K562 (cell line): Measurements from ENCODE around the gene SPATA2L. TPM values are rescaled to one million over a fixed set of nuclear protein-coding genes. Genes with fewer than 3 reads are reported as not detected.
A peak's percentile ranks its signal among the peaks of the same experiment; 100 is the strongest.

Experiments used
- CREB1 ChIP-seq, 2 experiments: sonication (generic) in 1 of 2; formaldehyde crosslinking in 1 of 2; IDR thresholded peaks; 2 replicates each; pipeline versions ENCODE4 v1.6.1 to v1.8.0; 2012 to 2022; ENCODE audit warnings: inconsistent platforms in 1 of 2, mild to moderate bottlenecking in 1 of 2, missing genetic modification reagents in 1 of 2, moderate library complexity in 1 of 2
- FIP1L1 ChIP-seq: fragments of 200-400 bp; formaldehyde crosslinking; IDR thresholded peaks from 2 replicates; pipeline ENCODE4 v1.6.1; 2018; ENCODE audit warnings: mild to moderate bottlenecking, low read depth, low read length; ENCODE audit not compliant: poor library complexity, severe bottlenecking
- HMG20A ChIP-seq: fragments of 450-650 bp; formaldehyde crosslinking; conservative IDR thresholded peaks from 2 replicates; pipeline ENCODE4 v1.4.0; 2020; ENCODE audit warnings: mild to moderate bottlenecking, mixed read lengths
- SMAD4 ChIP-seq: fragments of 250-450 bp; sonication (Bioruptor Pico); conservative IDR thresholded peaks from 2 replicates; pipeline ENCODE4 v1.8.0; 2021; ENCODE audit warnings: inconsistent platforms, mild to moderate bottlenecking, moderate library complexity
- SOX6 ChIP-seq: fragments of 450-650 bp; IDR thresholded peaks from 2 replicates; pipeline ENCODE4 v1.6.1; 2014; ENCODE audit warnings: mild to moderate bottlenecking
- SPI1 ChIP-seq: IDR thresholded peaks from 2 replicates; pipeline ENCODE4 v1.6.1; 2011; ENCODE audit warnings: low read depth, low read length, control low read depth, borderline replicate concordance
- polyA plus RNA-seq, 8 experiments: library from polyadenylated mRNA; depleted of rRNA in 4 of 8; stranded (reverse) in 5 of 8; unstranded in 3 of 8; fragments of >200 nt; fragmentation: Nextera tagmentation in 2 of 8; fragmentation: Illumina TruSeq in 1 of 8; extraction: Ambion mirVana in 2 of 8; extraction: Trizol in 1 of 8; gene quantifications; 2 replicates each; pipeline versions ENCODE4 v1.2.1 to v1.2.3, GENCODE V29; 2011 to 2014; ENCODE audit warnings: inconsistent platforms in 1 of 8, missing spikeins in 1 of 8
- total RNA-seq, 7 experiments: library from RNA; depleted of rRNA in 6 of 7; stranded (reverse); fragments of >200 nt in 6 of 7; fragmentation: Illumina TruSeq in 2 of 7; extraction: Trizol in 2 of 7; gene quantifications; 2 replicates each; pipeline versions ENCODE4 v1.2.1 to v1.2.3, GENCODE V29; 2011 to 2021; ENCODE audit warnings: low replicate concordance in 1 of 7
- TF ChIP-seq, protein P1 (sequence below): fragments of 450-650 bp; IDR thresholded peaks from 2 replicates; pipeline ENCODE4 v1.6.1; 2016; ENCODE audit warnings: borderline replicate concordance
- TF ChIP-seq, protein P2 (sequence below), 2 experiments: fragments of 150-350 bp in 1 of 2; IDR thresholded peaks; 2 replicates each; pipeline ENCODE4 v1.6.1; 2012 to 2016; ENCODE audit warnings: low read depth in 2 of 2, low read length in 2 of 2, mild to moderate bottlenecking in 1 of 2, moderate library complexity in 1 of 2
- TF ChIP-seq, protein P3 (sequence below), 2 experiments: fragments of 450-650 bp; formaldehyde crosslinking in 1 of 2; IDR thresholded peaks; 2 replicates each; pipeline versions ENCODE4 v1.4.0 to v1.6.1; 2014 to 2020; ENCODE audit warnings: mild to moderate bottlenecking in 2 of 2, borderline replicate concordance in 1 of 2, low read depth in 1 of 2

SPATA2L gene
- total and polyA plus RNA-seq, 9 of the 15 experiments (the other 6 are each of a cell fraction or from before 2014, with no cell fraction given), result 0.13 to 19.2 (median 4.8) TPM; not detected in 1

DNA sequence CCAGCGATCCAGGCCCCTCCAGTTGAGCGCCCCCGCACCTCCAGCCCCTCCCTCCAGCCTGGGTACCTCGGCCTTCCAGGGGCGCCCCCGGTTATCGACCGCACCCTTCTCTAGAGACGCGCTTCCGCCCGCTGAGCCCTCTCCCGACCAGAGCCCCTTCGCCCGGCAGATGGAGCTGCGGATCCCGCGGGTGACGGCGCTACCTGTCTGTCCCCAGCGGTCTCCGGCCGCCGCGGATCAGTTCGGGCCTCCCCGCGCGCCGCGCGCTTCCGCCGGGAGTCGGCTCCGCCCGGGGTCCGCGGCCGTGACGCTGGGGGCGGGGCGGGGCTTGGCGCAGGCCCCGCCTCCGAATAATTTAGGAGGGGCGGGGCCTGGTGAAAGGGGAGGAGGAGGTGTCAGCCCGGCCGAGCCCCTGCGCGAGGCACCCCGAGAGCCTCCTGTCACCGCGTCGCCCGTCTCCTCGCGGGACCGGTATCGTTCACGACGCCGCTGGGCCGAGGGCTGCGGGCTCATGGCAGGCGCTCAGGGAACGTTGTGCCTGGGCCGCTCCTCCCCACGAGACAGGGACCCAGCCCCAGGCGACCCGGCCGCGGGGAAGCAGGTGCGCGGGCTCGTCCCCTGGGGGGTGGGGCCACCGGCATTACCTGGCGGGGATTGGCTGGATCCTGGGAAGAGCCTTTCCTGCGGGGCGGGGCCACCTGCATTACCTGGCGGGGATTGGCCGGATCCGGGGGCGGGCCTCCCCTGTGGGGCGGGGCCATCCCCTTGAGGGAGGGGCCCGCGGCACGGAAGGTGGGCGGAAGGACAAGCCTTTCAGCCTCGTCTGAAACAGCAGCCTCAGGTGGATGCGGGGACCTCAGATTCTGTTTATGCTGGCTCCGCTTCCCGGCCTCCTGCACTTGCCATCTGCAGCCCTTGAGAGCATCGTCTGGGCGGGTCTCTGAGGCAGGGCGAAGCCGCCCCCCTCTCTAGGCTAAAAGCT lies at the start of gene SPATA2L (continued):
- TF ChIP-seq HMG20A (CRISPR knock-in tag), result no peak
- TF ChIP-seq CREB1 (IDR thresholded peaks at IDR 0.05), result peak; percentile 55
- TF ChIP-seq CREB1 (CRISPR knock-in tag; IDR thresholded peaks at IDR 0.05), result peak; percentile 57; the same call in 1 of the 2 replicates
- TF ChIP-seq, protein P1, sequence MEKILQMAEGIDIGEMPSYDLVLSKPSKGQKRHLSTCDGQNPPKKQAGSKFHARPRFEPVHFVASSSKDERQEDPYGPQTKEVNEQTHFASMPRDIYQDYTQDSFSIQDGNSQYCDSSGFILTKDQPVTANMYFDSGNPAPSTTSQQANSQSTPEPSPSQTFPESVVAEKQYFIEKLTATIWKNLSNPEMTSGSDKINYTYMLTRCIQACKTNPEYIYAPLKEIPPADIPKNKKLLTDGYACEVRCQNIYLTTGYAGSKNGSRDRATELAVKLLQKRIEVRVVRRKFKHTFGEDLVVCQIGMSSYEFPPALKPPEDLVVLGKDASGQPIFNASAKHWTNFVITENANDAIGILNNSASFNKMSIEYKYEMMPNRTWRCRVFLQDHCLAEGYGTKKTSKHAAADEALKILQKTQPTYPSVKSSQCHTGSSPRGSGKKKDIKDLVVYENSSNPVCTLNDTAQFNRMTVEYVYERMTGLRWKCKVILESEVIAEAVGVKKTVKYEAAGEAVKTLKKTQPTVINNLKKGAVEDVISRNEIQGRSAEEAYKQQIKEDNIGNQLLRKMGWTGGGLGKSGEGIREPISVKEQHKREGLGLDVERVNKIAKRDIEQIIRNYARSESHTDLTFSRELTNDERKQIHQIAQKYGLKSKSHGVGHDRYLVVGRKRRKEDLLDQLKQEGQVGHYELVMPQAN, result peak; percentile 93
- TF ChIP-seq, protein P2, sequence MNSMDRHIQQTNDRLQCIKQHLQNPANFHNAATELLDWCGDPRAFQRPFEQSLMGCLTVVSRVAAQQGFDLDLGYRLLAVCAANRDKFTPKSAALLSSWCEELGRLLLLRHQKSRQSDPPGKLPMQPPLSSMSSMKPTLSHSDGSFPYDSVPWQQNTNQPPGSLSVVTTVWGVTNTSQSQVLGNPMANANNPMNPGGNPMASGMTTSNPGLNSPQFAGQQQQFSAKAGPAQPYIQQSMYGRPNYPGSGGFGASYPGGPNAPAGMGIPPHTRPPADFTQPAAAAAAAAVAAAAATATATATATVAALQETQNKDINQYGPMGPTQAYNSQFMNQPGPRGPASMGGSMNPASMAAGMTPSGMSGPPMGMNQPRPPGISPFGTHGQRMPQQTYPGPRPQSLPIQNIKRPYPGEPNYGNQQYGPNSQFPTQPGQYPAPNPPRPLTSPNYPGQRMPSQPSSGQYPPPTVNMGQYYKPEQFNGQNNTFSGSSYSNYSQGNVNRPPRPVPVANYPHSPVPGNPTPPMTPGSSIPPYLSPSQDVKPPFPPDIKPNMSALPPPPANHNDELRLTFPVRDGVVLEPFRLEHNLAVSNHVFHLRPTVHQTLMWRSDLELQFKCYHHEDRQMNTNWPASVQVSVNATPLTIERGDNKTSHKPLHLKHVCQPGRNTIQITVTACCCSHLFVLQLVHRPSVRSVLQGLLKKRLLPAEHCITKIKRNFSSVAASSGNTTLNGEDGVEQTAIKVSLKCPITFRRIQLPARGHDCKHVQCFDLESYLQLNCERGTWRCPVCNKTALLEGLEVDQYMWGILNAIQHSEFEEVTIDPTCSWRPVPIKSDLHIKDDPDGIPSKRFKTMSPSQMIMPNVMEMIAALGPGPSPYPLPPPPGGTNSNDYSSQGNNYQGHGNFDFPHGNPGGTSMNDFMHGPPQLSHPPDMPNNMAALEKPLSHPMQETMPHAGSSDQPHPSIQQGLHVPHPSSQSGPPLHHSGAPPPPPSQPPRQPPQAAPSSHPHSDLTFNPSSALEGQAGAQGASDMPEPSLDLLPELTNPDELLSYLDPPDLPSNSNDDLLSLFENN (IDR thresholded peaks at IDR 0.05; ENCODE audit: low read depth in 2 of 2, low read length in 2 of 2), result no peak
- 0 out of 2 replicates have a peak, but pooled peaks have one; percentile 15 for TF ChIP-seq SOX6
- TF ChIP-seq SMAD4 (CRISPR knock-in tag), result 0 out of 2 replicates have a peak, but pooled peaks have one; percentile 31
- TF ChIP-seq, protein P3, sequence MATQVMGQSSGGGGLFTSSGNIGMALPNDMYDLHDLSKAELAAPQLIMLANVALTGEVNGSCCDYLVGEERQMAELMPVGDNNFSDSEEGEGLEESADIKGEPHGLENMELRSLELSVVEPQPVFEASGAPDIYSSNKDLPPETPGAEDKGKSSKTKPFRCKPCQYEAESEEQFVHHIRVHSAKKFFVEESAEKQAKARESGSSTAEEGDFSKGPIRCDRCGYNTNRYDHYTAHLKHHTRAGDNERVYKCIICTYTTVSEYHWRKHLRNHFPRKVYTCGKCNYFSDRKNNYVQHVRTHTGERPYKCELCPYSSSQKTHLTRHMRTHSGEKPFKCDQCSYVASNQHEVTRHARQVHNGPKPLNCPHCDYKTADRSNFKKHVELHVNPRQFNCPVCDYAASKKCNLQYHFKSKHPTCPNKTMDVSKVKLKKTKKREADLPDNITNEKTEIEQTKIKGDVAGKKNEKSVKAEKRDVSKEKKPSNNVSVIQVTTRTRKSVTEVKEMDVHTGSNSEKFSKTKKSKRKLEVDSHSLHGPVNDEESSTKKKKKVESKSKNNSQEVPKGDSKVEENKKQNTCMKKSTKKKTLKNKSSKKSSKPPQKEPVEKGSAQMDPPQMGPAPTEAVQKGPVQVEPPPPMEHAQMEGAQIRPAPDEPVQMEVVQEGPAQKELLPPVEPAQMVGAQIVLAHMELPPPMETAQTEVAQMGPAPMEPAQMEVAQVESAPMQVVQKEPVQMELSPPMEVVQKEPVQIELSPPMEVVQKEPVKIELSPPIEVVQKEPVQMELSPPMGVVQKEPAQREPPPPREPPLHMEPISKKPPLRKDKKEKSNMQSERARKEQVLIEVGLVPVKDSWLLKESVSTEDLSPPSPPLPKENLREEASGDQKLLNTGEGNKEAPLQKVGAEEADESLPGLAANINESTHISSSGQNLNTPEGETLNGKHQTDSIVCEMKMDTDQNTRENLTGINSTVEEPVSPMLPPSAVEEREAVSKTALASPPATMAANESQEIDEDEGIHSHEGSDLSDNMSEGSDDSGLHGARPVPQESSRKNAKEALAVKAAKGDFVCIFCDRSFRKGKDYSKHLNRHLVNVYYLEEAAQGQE (IDR thresholded peaks at IDR 0.05; ENCODE audit: borderline replicate concordance), result 0 out of 2 replicates have a peak, but pooled peaks have one; percentile 46
- TF ChIP-seq, protein P3 (CRISPR knock-in tag; IDR thresholded peaks at IDR 0.05; ENCODE audit: low read depth), result no peak
- TF ChIP-seq SPI1, result 0 out of 2 replicates have a peak, but pooled peaks have one; percentile 6
- TF ChIP-seq FIP1L1, result peak; percentile 23
